GM21447 (cell line): Measurements from ENCODE around the gene ADGRL1.
"Not testable (repeated sequence)": the region's sequence is repeated elsewhere in the genome, so short reads cannot be mapped to it uniquely, and the experiment has no call there.

ENCODE experiments used
- ATAC-seq: cut with Tn5 transposase; IDR thresholded peaks from one replicate; pipeline ENCODE4 v1.9.1; 2021; ENCODE audit not compliant: unreplicated experiment

The ADGRL1 gene

GRCh38 chr19:14195216-14195615 is 10.8 kb downstream of the ADGRL1 start:
- ATAC-seq, result not testable (repeated sequence)

GRCh38 chr19:14189415-14189814 is 16.6 kb downstream of the ADGRL1 start:
- ATAC-seq, result no peak

- not testable (repeated sequence) for ATAC-seq
These were observed 17.9 kb downstream of the ADGRL1 start for GRCh38 chr19:14188086-14188485.

GRCh38 chr19:14187561-14187960 is 18.4 kb downstream of the ADGRL1 start:
- ATAC-seq, result no peak

- ATAC-seq, result not testable (repeated sequence)
These were observed 19.3 kb downstream of the ADGRL1 start for GRCh38 chr19:14186684-14187083.

- ATAC-seq, result not testable (repeated sequence)
These were observed 20.3 kb downstream of the ADGRL1 start for GRCh38 chr19:14185691-14186090.

- no peak for ATAC-seq
These were observed 20.8 kb downstream of the ADGRL1 start for GRCh38 chr19:14185158-14185557.

GRCh38 chr19:14183741-14184350 is 22.1 kb downstream of the ADGRL1 start:
- no peak for ATAC-seq

GRCh38 chr19:14182476-14182875 is 23.5 kb downstream of the ADGRL1 start:
- no peak for ATAC-seq

GRCh38 chr19:14181906-14182305 is 24.1 kb downstream of the ADGRL1 start:
- no peak for ATAC-seq

GRCh38 chr19:14181199-14181598 is 24.8 kb downstream of the ADGRL1 start:
- ATAC-seq, result not testable (repeated sequence)

- no peak for ATAC-seq
These were observed 28.4 kb downstream of the ADGRL1 start for GRCh38 chr19:14177496-14178074.

- ATAC-seq, result no peak
These were observed 30.6 kb downstream of the ADGRL1 start for GRCh38 chr19:14175351-14175792.

GRCh38 chr19:14174883-14175282 is 31.1 kb downstream of the ADGRL1 start:
- no peak for ATAC-seq

GRCh38 chr19:14168993-14169392 is 37.0 kb downstream of the ADGRL1 start:
- ATAC-seq, result no peak

- no peak for ATAC-seq
These were observed 37.6 kb downstream of the ADGRL1 start for GRCh38 chr19:14168259-14168972.

- ATAC-seq, result no peak
These were observed 38.3 kb downstream of the ADGRL1 start for GRCh38 chr19:14167576-14168138.

- ATAC-seq, result no peak
These were observed 38.9 kb downstream of the ADGRL1 start for GRCh38 chr19:14166999-14167575.

GRCh38 chr19:14165990-14166830 is 39.8 kb downstream of the ADGRL1 start:
- no peak for ATAC-seq

GRCh38 chr19:14164724-14165493 is 41.1 kb downstream of the ADGRL1 start:
- ATAC-seq, result no peak
